Natural killer cell (primary cell): ENCODE measurements around the gene HPSE2. TPM values are rescaled to one million over a fixed set of nuclear protein-coding genes. Genes with fewer than 3 reads are reported as not detected.

Experiments
- ATAC-seq, 3 donors: fragments of 150-1000 bp in 2 of 3; fragments of 200-7000 bp in 1 of 3; cut with Tn5 transposase; 1 replicate in 1 of 3; 2 replicates in 2 of 3; pipeline ENCODE4 v1.10.0; 2021; ENCODE audit warnings: mild to moderate bottlenecking in 2 of 3, moderate library complexity in 2 of 3
- DNase-seq, 2 donors: peaks; one replicate each; pipeline versions ENCODE4 v3.0.0 to v3.0.0-alpha.2; 2013 to 2021; ENCODE audit warnings: mixed read lengths in 1 of 2
- H3K27ac ChIP-seq: one replicate; pipeline ENCODE4 v1.5.1; 2013; ENCODE audit warnings: mild to moderate bottlenecking, low read length
- H3K27me3 ChIP-seq: one replicate; pipeline ENCODE4 v1.6.1; 2013; ENCODE audit warnings: low read length; ENCODE audit not compliant: control insufficient read depth, insufficient read depth
- H3K36me3 ChIP-seq: one replicate; pipeline ENCODE4 v1.6.1; 2013; ENCODE audit warnings: low read length; ENCODE audit not compliant: control insufficient read depth, insufficient read depth
- H3K4me1 ChIP-seq: one replicate; pipeline ENCODE4 v1.6.1; 2013; ENCODE audit warnings: low read length; ENCODE audit not compliant: control insufficient read depth, insufficient read depth
- H3K4me3 ChIP-seq: one replicate; pipeline ENCODE4 v1.5.1; 2013; ENCODE audit warnings: low read length
- H3K9me3 ChIP-seq: one replicate; pipeline ENCODE4 v1.6.1; 2013; ENCODE audit warnings: low read length; ENCODE audit not compliant: control insufficient read depth, insufficient read depth
- H3K27ac Mint-ChIP-seq, 2 donors: one replicate each; pipeline ENCODE4 v1.8.0; 2022; ENCODE audit warnings: mild to moderate bottlenecking in 2 of 2, mixed read lengths in 2 of 2, moderate library complexity in 1 of 2
- H3K27me3 Mint-ChIP-seq, 2 donors: one replicate each; pipeline ENCODE4 v1.8.0; 2022; ENCODE audit warnings: low read depth in 2 of 2, mixed read lengths in 2 of 2
- H3K36me3 Mint-ChIP-seq: one replicate; pipeline ENCODE4 v1.8.0; 2022; ENCODE audit warnings: mixed read lengths
- H3K4me1 Mint-ChIP-seq, 2 donors: one replicate each; pipeline ENCODE4 v1.8.0; 2022; ENCODE audit warnings: mixed read lengths in 2 of 2
- H3K4me3 Mint-ChIP-seq: one replicate; pipeline ENCODE4 v1.8.0; 2022; ENCODE audit warnings: mild to moderate bottlenecking, moderate library complexity, mixed read lengths
- H3K9me3 Mint-ChIP-seq, 2 donors: one replicate each; pipeline ENCODE4 v1.8.0; 2022; ENCODE audit warnings: mixed read lengths in 2 of 2
- WGBS: methylation state at CpG from one replicate; pipeline ENCODE4 v1.1.7; 2013; ENCODE audit warnings: missing lambda C conversion rate; ENCODE audit not compliant: insufficient coverage; 5-methylcytosine and 5-hydroxymethylcytosine counted together
- intact Hi-C: fragments of 100-400 bp; cut with micrococcal nuclease; formaldehyde crosslinking; loops from one replicate; pipeline ENCODE4 v1.14.2; 2022
- total RNA-seq, 4 donors: library from RNA; stranded (reverse); fragments of 120-200 nt in 1 of 4; gene quantifications; one replicate each; pipeline versions ENCODE4 v1.2.3 to v1.2.4, GENCODE V29; 2013 to 2022
- TF ChIP-seq, protein P1 (sequence below): fragments of 200-600 bp; IDR thresholded peaks from one replicate; pipeline ENCODE4 v1.8.0; 2022; ENCODE audit warnings: antibody characterized with exemption

HPSE2 gene
- total RNA-seq, 3 donors from 2014 or later (not counting 1 experiment from before 2014, with no cell fraction given) = not detected

DNA sequence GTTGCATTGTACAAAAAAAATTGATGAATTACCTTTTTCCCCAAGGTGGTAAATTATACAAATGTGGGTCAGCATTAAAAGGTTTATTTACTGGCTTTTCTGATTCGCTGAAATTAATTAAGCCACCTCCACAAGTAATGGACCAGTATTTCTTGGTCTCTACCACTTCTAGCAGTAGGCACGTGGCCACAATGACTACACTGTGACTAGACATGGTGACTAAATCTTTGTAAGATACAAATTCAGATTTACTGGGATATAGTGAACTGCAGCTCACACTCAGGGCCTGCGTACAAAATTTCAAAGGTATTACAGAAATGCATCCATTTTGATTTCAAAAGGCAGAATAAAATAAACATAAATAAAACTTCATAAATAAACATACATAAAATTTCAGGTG lies 10.9 kb downstream of the HPSE2 start:
- TF ChIP-seq, protein P1, sequence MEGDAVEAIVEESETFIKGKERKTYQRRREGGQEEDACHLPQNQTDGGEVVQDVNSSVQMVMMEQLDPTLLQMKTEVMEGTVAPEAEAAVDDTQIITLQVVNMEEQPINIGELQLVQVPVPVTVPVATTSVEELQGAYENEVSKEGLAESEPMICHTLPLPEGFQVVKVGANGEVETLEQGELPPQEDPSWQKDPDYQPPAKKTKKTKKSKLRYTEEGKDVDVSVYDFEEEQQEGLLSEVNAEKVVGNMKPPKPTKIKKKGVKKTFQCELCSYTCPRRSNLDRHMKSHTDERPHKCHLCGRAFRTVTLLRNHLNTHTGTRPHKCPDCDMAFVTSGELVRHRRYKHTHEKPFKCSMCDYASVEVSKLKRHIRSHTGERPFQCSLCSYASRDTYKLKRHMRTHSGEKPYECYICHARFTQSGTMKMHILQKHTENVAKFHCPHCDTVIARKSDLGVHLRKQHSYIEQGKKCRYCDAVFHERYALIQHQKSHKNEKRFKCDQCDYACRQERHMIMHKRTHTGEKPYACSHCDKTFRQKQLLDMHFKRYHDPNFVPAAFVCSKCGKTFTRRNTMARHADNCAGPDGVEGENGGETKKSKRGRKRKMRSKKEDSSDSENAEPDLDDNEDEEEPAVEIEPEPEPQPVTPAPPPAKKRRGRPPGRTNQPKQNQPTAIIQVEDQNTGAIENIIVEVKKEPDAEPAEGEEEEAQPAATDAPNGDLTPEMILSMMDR = no peak
- Histone ChIP-seq H3K36me3 (no peaks in the 10 kb centered on the region), H3K9me3 (no peaks in the 10 kb centered on the region), H3K4me3 (no peak overlapping the region), H3K4me1 (no peaks in the 10 kb centered on the region), H3K27me3 (peaks cover 7% of the 10 kb centered on the region), H3K27ac (no peak overlapping the region)
- ATAC-seq (no peak), DNase-seq (no peak)
- H3K27me3 Mint-ChIP-seq = peaks cover 10 to 17% of the 10 kb centered on the region in 2 donors
- H3K4me1 Mint-ChIP-seq = no peaks in the 10 kb centered on the region
- intact Hi-C loops = no loop called here
- no peak overlapping the region for H3K4me3 Mint-ChIP-seq
- H3K36me3 Mint-ChIP-seq = no peaks in the 10 kb centered on the region
- H3K27ac Mint-ChIP-seq = no peak overlapping the region
- no peaks in the 10 kb centered on the region for H3K9me3 Mint-ChIP-seq
- WGBS = 90% methylated on average over 2 of the region's 3 CpGs

DNA sequence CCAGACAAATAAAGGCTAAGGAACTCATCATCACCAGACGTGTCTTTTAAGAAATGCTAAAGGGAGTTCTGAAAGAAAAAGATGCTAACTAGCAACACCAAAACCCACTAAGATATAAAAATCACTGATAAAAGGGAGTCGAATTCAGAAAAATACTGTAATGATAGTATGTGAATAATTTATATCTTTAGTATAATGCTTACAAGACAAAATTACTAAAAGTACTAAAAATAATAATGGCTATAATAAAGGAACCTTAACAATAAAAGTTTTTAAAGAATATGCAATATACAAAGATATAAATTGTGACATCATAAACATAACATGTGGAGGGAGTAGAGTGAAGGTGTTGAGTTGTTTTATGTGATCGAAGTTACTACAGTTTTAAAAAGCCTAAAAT lies 28.3 kb downstream of the HPSE2 start:
- no peak for DNase-seq
- no peaks in the 10 kb centered on the region for H3K36me3 Mint-ChIP-seq
- Histone ChIP-seq H3K27ac (no peak overlapping the region), H3K9me3 (peaks cover 10% of the 10 kb centered on the region), H3K36me3 (no peaks in the 10 kb centered on the region), H3K4me1 (no peaks in the 10 kb centered on the region), H3K4me3 (no peak overlapping the region), H3K27me3 (no peaks in the 10 kb centered on the region)
- whole genome bisulfite sequencing = no CpG with 5 or more reads among the region's 3 CpGs
- H3K9me3 Mint-ChIP-seq = peaks cover 0 to 6% of the 10 kb centered on the region in 2 donors
- no peak for ATAC-seq
- H3K4me3 Mint-ChIP-seq = no peak overlapping the region
- no peak overlapping the region for H3K27ac Mint-ChIP-seq
- no peaks in the 10 kb centered on the region for H3K27me3 Mint-ChIP-seq
- TF ChIP-seq, protein P1 = no peak
- intact Hi-C loops = no loop called here
- no peaks in the 10 kb centered on the region for H3K4me1 Mint-ChIP-seq

DNA sequence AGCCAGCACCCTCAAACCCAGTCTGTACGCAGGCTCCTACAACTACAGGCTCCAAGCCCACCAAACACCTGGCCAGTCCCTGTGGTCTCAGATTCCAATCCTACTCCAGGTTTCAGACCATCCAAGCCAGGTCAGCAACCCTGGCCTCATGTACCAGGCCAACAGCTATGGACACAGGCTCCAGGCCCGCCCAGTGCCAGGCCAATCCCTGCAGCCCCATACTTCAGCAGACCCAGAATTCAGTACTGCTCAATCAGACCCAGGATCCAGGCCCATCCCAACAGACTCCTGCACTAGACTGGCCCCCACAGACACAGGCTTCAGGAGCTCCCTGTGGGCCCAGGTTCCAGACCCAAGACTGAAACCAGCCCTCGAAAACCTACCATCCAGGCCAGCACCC lies 32.3 kb downstream of the HPSE2 start:
- no peaks in the 10 kb centered on the region for H3K27me3 Mint-ChIP-seq
- H3K36me3 Mint-ChIP-seq = no peaks in the 10 kb centered on the region
- TF ChIP-seq, protein P1 = no peak
- Histone ChIP-seq H3K27me3 (peaks cover 2% of the 10 kb centered on the region), H3K27ac (no peak overlapping the region), H3K4me1 (no peaks in the 10 kb centered on the region), H3K36me3 (no peaks in the 10 kb centered on the region), H3K4me3 (no peak overlapping the region), H3K9me3 (peaks cover 10% of the 10 kb centered on the region)
- WGBS = 91% methylated on average over 3 of the region's 3 CpGs
- ATAC-seq (no peak), DNase-seq (no peak)
- intact Hi-C loops = no loop called here
- no peak overlapping the region for H3K27ac Mint-ChIP-seq
- H3K4me3 Mint-ChIP-seq = no peak overlapping the region
- H3K9me3 Mint-ChIP-seq = peaks cover 0 to 4% of the 10 kb centered on the region in 2 donors
- H3K4me1 Mint-ChIP-seq = no peaks in the 10 kb centered on the region

DNA sequence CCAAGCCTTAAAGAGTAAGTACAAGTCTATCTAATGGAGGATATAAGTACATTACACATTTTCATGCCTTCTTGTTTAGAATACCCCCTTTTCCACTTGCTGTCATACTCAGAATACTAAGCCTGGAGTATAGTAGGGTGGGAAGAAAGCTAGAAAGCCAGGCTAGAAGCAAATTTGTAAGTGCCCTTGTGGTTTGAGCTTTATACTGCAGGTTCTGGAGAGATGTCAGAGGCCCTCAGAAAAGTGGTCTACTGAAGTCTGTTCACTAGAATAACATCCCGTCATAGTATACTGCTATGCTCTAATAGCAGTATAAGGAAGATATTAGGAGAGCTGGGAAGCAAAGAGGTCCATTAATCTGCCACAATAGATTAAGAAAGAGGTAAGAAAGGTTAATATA lies 62.7 kb downstream of the HPSE2 start:
- no CpG with 5 or more reads among the region's 1 CpG for WGBS
- no peak overlapping the region for H3K27ac ChIP-seq
- Mint-ChIP-seq H3K9me3 (peaks cover 0 to 2% of the 10 kb centered on the region in 2 donors), H3K36me3 (no peaks in the 10 kb centered on the region), H3K4me1 (no peaks in the 10 kb centered on the region), H3K4me3 (no peak overlapping the region), H3K27ac (no peak overlapping the region), H3K27me3 (peaks cover 0 to 4% of the 10 kb centered on the region in 2 donors)
- no peak for DNase-seq
- H3K36me3 ChIP-seq = no peaks in the 10 kb centered on the region
- TF ChIP-seq, protein P1 = no peak
- no peaks in the 10 kb centered on the region for H3K4me1 ChIP-seq
- no peak for ATAC-seq
- H3K27me3 ChIP-seq = no peaks in the 10 kb centered on the region
- intact Hi-C loops = no loop called here
- no peak overlapping the region for H3K4me3 ChIP-seq
- H3K9me3 ChIP-seq = no peaks in the 10 kb centered on the region
